PC-3 (cell line): ENCODE results near the gene ECHDC3.

Experiments used
- CTCF ChIP-seq: fragments of 300-600 bp; sonication (generic); conservative IDR thresholded peaks from 2 replicates; pipeline ENCODE4 v1.5.1; 2017; ENCODE audit warnings: antibody characterized with exemption, low read depth, mild to moderate bottlenecking, low read length
- EZH2 ChIP-seq: fragments of 300-600 bp; sonication (generic); IDR thresholded peaks from one replicate; pipeline ENCODE4 v1.6.1; 2017; ENCODE audit warnings: antibody characterized with exemption, mild to moderate bottlenecking, low read length; ENCODE audit not compliant: unreplicated experiment
- EZH2phosphoT487 ChIP-seq: fragments of 300-600 bp; sonication (generic); IDR thresholded peaks from 2 replicates; pipeline ENCODE4 v1.6.1; 2018; ENCODE audit warnings: mild to moderate bottlenecking, antibody characterized with exemption, low read length, borderline replicate concordance

DNA sequence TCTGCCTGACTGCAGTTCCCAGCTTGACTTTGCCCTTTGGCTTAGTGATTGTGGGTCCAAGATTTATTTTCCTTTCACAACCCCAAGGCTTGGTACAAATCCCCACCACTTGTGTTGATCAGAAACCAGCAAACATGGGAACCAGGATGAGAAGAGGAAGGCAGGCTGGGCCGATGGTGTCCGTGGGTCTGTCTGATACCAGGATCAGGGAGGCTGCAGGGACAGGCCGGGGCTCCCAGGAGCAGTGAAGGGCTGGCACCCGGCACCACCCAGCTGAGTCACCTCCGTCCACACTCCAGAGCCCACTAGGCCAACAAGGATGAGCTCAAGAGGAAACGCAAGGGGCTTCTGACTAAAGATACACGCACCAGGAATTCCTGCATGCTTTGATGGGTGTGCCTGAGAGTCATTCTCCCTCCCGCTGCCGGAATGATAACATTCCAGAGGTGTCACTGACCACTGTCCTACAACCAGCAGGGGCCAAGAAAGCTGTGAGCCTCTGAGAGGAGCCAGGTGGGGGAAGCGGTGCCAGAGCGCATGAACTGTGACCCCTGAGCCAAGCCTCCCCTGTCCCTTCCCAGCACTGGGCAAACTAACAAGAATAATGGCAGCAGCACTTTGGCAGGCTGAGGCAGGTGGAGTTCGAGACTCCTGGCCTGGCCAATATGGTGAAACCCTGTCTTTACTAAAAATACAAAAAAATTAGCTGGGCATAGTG lies 51.7 kb downstream of the ECHDC3 start:
- TF ChIP-seq CTCF (no peak), EZH2phosphoT487 (no peak), EZH2 (no peak)
